GM23338 (cell line): ENCODE data around the gene PHLDB1. TPM values are rescaled to one million over a fixed set of nuclear protein-coding genes. Genes with fewer than 3 reads are reported as not detected.

Experiments
- ATAC-seq: fragments of 200-7000 bp; cut with Tn5 transposase; 3 replicates; pipeline ENCODE4 v1.9.1; 2020
- DNase-seq: peaks from one replicate; pipeline ENCODE4 v3.0.0-alpha.2; 2015; ENCODE audit warnings: low spot score
- H2AFZ ChIP-seq: fragments of 200-600 bp; sonication (generic); 2 replicates; pipeline ENCODE4 v1.8.0; 2016; ENCODE audit warnings: antibody characterized with exemption, mild to moderate bottlenecking, moderate library complexity
- H3F3A ChIP-seq: fragments of 200-600 bp; sonication (generic); replicated peaks from 2 replicates; pipeline ENCODE4 v1.8.0; 2017; ENCODE audit warnings: antibody characterized with exemption, mixed run types, low read depth
- H3K27ac ChIP-seq: fragments of 200-600 bp; sonication (generic); 2 replicates; pipeline ENCODE4 v1.6.1; 2016; ENCODE audit warnings: low read depth
- H3K27me3 ChIP-seq: fragments of 200-600 bp; sonication (generic); 2 replicates; pipeline ENCODE4 v1.8.0; 2016; ENCODE audit warnings: mild to moderate bottlenecking, mixed run types, moderate library complexity; ENCODE audit not compliant: insufficient read depth
- H3K36me3 ChIP-seq: fragments of 200-600 bp; sonication (generic); 2 replicates; pipeline ENCODE4 v1.8.0; 2016; ENCODE audit warnings: mild to moderate bottlenecking; ENCODE audit not compliant: insufficient read depth
- H3K4me1 ChIP-seq: fragments of 200-600 bp; sonication (generic); 2 replicates; pipeline ENCODE4 v1.8.0; 2016; ENCODE audit warnings: mild to moderate bottlenecking, moderate library complexity; ENCODE audit not compliant: insufficient read depth
- H3K4me2 ChIP-seq: fragments of 200-600 bp; sonication (generic); 2 replicates; pipeline ENCODE4 v1.7.1; 2017; ENCODE audit warnings: mixed run types
- H3K4me3 ChIP-seq: fragments of 200-600 bp; sonication (generic); 2 replicates; pipeline ENCODE4 v1.6.1; 2016; ENCODE audit warnings: mixed run types
- H3K79me2 ChIP-seq: fragments of 200-600 bp; sonication (generic); replicated peaks from 2 replicates; pipeline ENCODE4 v1.8.0; 2017; ENCODE audit warnings: mild to moderate bottlenecking; ENCODE audit not compliant: insufficient read depth
- H3K9me2 ChIP-seq: fragments of 200-600 bp; sonication (generic); 2 replicates; pipeline ENCODE4 v1.8.0; 2017; ENCODE audit not compliant: insufficient read depth
- H4K20me1 ChIP-seq: fragments of 200-600 bp; sonication (generic); replicated peaks from 2 replicates; pipeline ENCODE4 v1.8.0; 2017; ENCODE audit warnings: mild to moderate bottlenecking; ENCODE audit not compliant: insufficient read depth
- H3K27ac Mint-ChIP-seq: 2 replicates; pipeline ENCODE4 v1.8.0; 2020; ENCODE audit warnings: inconsistent platforms, mild to moderate bottlenecking, moderate library complexity, mixed read lengths
- H3K27me3 Mint-ChIP-seq: 3 replicates; pipeline ENCODE4 v1.8.0; 2022; ENCODE audit warnings: low read depth, mild to moderate bottlenecking, moderate library complexity, mixed read lengths, inconsistent platforms; ENCODE audit not compliant: insufficient read depth, poor library complexity
- H3K36me3 Mint-ChIP-seq: 3 replicates; pipeline ENCODE4 v1.8.0; 2021; ENCODE audit warnings: low read depth, mild to moderate bottlenecking, inconsistent platforms, moderate library complexity, mixed read lengths
- H3K4me1 Mint-ChIP-seq: 3 replicates; pipeline ENCODE4 v1.8.0; 2020; ENCODE audit warnings: mild to moderate bottlenecking, inconsistent platforms, mixed read lengths
- H3K4me3 Mint-ChIP-seq: 3 replicates; pipeline ENCODE4 v1.8.0; 2021; ENCODE audit warnings: moderate library complexity, mild to moderate bottlenecking, inconsistent platforms, mixed read lengths
- H3K9me3 Mint-ChIP-seq: 3 replicates; pipeline ENCODE4 v1.8.0; 2020; ENCODE audit warnings: moderate library complexity, mild to moderate bottlenecking, inconsistent platforms, mixed read lengths
- CREB1 ChIP-seq: fragments of 250-450 bp; sonication (Bioruptor Pico); IDR thresholded peaks from 2 replicates; pipeline ENCODE4 v1.5.0; 2020; ENCODE audit warnings: low read depth, mild to moderate bottlenecking, moderate library complexity
- ETS1 ChIP-seq: IDR thresholded peaks from 2 replicates; pipeline ENCODE4 v1.6.1; 2016; ENCODE audit warnings: antibody characterized with exemption
- EZH2 ChIP-seq: fragments of 200-600 bp; sonication (generic); IDR thresholded peaks from one replicate; pipeline ENCODE4 v1.8.0; 2017; ENCODE audit warnings: antibody characterized with exemption, mild to moderate bottlenecking, low read depth; ENCODE audit not compliant: unreplicated experiment
- EZH2phosphoT487 ChIP-seq: fragments of 200-600 bp; sonication (generic); IDR thresholded peaks from one replicate; pipeline ENCODE4 v1.8.1; 2018; ENCODE audit warnings: antibody characterized with exemption; ENCODE audit not compliant: unreplicated experiment
- JUNB ChIP-seq: IDR thresholded peaks from one replicate; pipeline ENCODE4 v1.6.1; 2016; ENCODE audit warnings: antibody characterized with exemption; ENCODE audit not compliant: unreplicated experiment
- NANOG ChIP-seq: IDR thresholded peaks from 2 replicates; pipeline ENCODE4 v1.6.1; 2016; ENCODE audit warnings: antibody characterized with exemption, borderline replicate concordance
- STAT1 ChIP-seq: IDR thresholded peaks from one replicate; pipeline ENCODE4 v1.6.1; 2016; ENCODE audit warnings: antibody characterized with exemption; ENCODE audit not compliant: unreplicated experiment
- ZNF114 ChIP-seq: fragments of 250-450 bp; sonication (Bioruptor Pico); IDR thresholded peaks from 2 replicates; pipeline ENCODE4 v1.5.0; 2020; ENCODE audit warnings: mild to moderate bottlenecking, moderate library complexity
- ZNF331 ChIP-seq: fragments of 250-450 bp; sonication (Bioruptor Pico); IDR thresholded peaks from 2 replicates; pipeline ENCODE4 v1.5.0; 2020; ENCODE audit warnings: low read depth, mild to moderate bottlenecking, moderate library complexity
- ZNF462 ChIP-seq: fragments of 250-450 bp; sonication (Bioruptor Pico); IDR thresholded peaks from 2 replicates; pipeline ENCODE4 v1.5.0; 2020; ENCODE audit warnings: mild to moderate bottlenecking, moderate library complexity
- polyA plus RNA-seq: library from polyadenylated mRNA; unstranded; fragments of >200 nt; fragmentation: Nextera tagmentation; extraction: Ambion mirVana; gene quantifications from 2 replicates; pipeline ENCODE4 v1.2.1, GENCODE V29; 2016
- total RNA-seq: library from RNA; depleted of rRNA; stranded (reverse); fragments of >200 nt; shearing (Covaris generic); gene quantifications from 2 replicates; pipeline ENCODE4 v1.2.3, GENCODE V29; 2014

The PHLDB1 gene
- total and polyA plus RNA-seq, 2 experiments from 2014 or later, result 46.0 to 85.2 TPM

- TF ChIP-seq ZNF462 (CRISPR knock-in tag), result no peak
- TF ChIP-seq ZNF331 (CRISPR knock-in tag), result no peak
- no peak for TF ChIP-seq ZNF114
- no peak for TF ChIP-seq EZH2phosphoT487
- TF ChIP-seq CREB1 (CRISPR knock-in tag), result no peak
- no peak for TF ChIP-seq STAT1
- TF ChIP-seq JUNB, result no peak
- no peak for TF ChIP-seq ETS1
Measured at GRCh38 chr11:118612378-118612777, 5.0 kb downstream of the PHLDB1 start (continued).

GRCh38 chr11:118614511-118614910 is 7.1 kb downstream of the PHLDB1 start:
- no peaks in the 10 kb centered on the region for H3K36me3 ChIP-seq
- H3K9me2 ChIP-seq, result no peaks in the 10 kb centered on the region
- no peaks in the 10 kb centered on the region for H4K20me1 ChIP-seq
- H3K4me3 ChIP-seq, result no peak overlapping the region
- Mint-ChIP-seq H3K4me1 (peaks cover 68% of the 10 kb centered on the region), H3K9me3 (peaks cover 3% of the 10 kb centered on the region; the same call in 2 of the 3 replicates), H3K36me3 (peaks cover 4% of the 10 kb centered on the region; the same call in 1 of the 3 replicates), H3K27ac (peak overlapping the region; percentile 80), H3K4me3 (no peak overlapping the region; the same call in 2 of the 3 replicates), H3K27me3 (peaks cover 32% of the 10 kb centered on the region)
- H3K79me2 ChIP-seq, result no peaks in the 10 kb centered on the region
- peaks cover 25% of the 10 kb centered on the region for H3K27me3 ChIP-seq
- no peak for DNase-seq
- TF ChIP-seq NANOG, result no peak
- no peak for TF ChIP-seq ETS1
- TF ChIP-seq EZH2, result no peak
- no peak for TF ChIP-seq EZH2phosphoT487
- peak overlapping the region; percentile 59; the same call in 1 of the 2 replicates for H3K27ac ChIP-seq
- peak overlapping the region; percentile 48 for H3K4me2 ChIP-seq
- H3K4me1 ChIP-seq, result peaks cover 62% of the 10 kb centered on the region
- peaks cover 10% of the 10 kb centered on the region for H3F3A ChIP-seq
- no peak for ATAC-seq
- no peak overlapping the region; the same call in 1 of the 2 replicates for H2AFZ ChIP-seq
